ENCODE results near the gene KLF2.

DNA sequence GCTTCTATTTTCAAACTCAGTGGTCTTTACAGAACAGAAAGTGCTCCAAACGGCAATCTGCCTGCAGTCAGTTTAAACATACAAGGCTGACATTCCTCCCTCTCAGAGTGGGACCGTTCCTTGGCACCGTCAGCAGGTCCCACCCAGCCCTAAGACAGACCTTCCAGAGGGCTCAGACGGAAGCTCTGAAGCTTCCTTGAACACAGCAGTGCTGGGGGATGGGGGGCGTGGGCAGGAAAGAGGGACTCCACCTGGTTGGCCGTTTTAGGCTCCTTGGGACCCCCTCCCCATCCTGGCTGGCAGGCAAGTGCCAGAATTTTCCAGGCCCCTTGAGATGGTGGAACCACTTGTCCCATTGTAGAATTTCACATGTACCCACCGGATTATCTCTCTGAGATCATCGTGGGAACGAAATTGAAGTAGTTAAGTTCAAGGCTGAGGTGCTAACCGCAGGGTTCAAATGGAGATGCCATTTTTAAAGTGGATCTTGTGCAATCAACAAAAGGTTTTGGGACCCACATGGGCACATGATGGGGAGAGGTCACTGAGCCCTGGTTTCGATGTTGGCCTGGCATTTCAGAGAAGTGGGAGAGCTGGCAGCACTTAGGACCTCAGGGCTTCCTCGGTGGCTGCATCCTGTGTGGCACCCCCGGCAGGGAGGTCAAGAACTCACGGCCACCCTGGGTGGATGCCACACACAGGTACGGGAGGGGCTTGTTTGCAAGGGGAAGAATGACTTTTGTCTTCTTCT, 46.2 kb downstream of the KLF2 start:
- TF ChIP-seq EZH2 (IDR thresholded peaks at IDR 0.05; ENCODE audit: borderline replicate concordance, insufficient read depth, low read depth, low read length, poor library complexity, severe bottlenecking), result no peak
- TF ChIP-seq, protein P1, sequence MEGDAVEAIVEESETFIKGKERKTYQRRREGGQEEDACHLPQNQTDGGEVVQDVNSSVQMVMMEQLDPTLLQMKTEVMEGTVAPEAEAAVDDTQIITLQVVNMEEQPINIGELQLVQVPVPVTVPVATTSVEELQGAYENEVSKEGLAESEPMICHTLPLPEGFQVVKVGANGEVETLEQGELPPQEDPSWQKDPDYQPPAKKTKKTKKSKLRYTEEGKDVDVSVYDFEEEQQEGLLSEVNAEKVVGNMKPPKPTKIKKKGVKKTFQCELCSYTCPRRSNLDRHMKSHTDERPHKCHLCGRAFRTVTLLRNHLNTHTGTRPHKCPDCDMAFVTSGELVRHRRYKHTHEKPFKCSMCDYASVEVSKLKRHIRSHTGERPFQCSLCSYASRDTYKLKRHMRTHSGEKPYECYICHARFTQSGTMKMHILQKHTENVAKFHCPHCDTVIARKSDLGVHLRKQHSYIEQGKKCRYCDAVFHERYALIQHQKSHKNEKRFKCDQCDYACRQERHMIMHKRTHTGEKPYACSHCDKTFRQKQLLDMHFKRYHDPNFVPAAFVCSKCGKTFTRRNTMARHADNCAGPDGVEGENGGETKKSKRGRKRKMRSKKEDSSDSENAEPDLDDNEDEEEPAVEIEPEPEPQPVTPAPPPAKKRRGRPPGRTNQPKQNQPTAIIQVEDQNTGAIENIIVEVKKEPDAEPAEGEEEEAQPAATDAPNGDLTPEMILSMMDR (IDR thresholded peaks at IDR 0.05), result no peak

Measured in B cell (primary cell).